ENCODE results near the gene USH1G.

USH1G gene

GRCh38 chr17:74954115-74954514, 31.1 kb upstream of the USH1G start:
- DNase-seq (ENCODE audit: low read depth, low spot score), result no peak

DNA sequence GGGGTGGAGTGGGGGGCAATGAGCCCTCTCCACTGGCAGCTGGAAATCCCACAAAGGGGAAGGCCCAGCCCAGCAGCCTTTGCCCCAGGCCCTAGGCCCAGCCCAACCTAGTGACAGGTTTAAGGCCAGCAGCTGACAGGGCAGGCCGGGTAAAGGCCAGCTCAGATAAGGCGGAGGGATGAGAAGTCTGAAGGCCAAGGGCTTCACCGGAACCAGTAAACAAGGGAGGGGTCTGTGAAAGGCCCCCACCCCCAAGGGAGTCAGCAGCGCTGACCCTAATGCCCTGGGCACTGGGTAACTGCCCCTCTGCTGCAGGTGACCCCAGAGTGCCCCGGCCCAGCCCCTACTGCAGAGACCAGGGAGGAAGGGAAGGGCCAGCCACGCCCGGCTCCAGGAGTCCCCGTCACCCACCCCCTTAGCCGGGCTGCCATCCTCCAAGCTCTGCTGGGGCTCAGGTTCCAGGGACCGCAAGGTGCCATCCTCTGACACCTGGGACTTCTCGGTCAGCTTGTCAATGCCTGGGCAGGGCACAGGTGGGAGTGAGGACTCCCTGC, 30.2 kb upstream of the USH1G start:
- no peak for DNase-seq (ENCODE audit: low read depth, low spot score)

- DNase-seq (ENCODE audit: low read depth, low spot score), result no peak
These were observed 29.5 kb upstream of the USH1G start for GRCh38 chr17:74952431-74953133.

GRCh38 chr17:74951680-74952421, 28.8 kb upstream of the USH1G start:
- no peak for DNase-seq (ENCODE audit: low read depth, low spot score)

DNA sequence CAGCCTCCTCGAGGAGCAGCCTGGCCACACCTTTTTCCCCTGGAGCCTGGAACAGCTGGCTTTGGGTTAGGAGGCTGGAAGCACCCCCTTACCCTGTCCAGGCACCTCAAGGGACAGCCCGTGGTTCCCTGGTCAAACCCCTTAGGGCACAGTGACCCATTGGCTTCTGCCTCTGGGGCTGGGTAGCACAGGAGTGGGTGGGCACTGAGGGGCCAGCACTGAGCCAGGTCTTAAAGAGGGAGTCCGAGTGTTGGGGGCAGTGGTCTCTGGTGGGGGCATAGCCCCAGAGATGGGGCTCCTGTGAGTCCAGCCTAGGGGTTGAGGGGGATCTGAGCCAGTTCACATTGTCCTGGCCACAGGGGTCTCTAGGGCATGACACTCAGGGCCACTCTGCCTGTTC, 28.0 kb upstream of the USH1G start:
- no peak for DNase-seq (ENCODE audit: low read depth, low spot score)

DNA sequence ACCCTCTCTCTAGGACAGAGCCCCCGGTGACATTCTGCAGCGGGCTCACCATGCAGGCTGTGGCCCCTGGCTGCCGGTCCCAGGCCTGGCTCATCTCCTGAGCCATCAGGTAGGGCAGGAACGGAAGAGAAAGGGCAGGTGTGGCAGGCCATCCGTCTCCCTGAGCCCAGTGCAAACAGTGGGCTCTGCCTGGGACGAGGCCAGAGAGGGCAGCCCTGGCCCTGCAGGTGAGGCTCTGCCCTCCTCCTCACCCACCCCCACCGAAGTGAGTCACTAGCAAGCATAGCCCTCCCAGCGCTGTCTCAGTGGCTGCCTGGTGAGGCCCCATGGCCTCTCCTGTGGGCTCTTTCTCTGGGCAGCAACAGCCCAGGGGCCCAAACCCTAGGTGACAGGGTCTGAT, 27.2 kb upstream of the USH1G start:
- DNase-seq (ENCODE audit: low read depth, low spot score), result no peak

DNA sequence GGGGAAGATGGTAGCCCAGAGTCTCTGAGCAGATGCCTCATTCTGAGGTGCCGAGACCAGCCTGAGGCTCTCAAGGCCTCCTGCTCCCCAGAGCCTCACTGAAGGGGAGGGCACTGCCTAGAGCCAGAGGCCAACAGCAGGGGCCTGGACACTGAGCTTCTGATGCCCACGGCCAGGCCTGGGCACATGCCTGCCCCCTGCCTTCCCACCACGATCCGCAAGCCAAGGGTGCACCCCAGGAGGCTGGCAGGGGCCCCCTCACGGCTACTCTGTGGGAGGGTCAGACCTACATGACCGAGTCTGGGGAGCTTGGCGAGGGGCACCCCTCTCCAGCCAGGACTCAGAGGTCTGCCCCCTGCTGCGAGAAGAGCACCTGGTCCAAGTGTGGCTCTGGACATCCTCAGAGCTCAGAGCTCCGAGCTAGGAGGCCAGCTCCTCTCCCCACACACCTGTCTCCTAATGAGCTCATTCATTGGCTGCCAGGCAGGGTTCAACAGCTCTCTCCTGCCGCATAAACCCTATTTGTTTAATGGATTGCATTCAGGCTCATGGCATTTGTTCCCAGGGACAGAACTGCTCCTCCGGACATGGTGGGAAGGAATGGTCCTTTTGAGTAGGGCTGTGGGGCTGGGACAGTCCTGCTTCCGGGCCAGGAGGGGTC, 26.5 kb upstream of the USH1G start:
- DNase-seq (ENCODE audit: low read depth, low spot score), result no peak

- DNase-seq (ENCODE audit: low read depth, low spot score), result no peak
These were observed 24.1 kb upstream of the USH1G start for GRCh38 chr17:74947041-74947754.

DNA sequence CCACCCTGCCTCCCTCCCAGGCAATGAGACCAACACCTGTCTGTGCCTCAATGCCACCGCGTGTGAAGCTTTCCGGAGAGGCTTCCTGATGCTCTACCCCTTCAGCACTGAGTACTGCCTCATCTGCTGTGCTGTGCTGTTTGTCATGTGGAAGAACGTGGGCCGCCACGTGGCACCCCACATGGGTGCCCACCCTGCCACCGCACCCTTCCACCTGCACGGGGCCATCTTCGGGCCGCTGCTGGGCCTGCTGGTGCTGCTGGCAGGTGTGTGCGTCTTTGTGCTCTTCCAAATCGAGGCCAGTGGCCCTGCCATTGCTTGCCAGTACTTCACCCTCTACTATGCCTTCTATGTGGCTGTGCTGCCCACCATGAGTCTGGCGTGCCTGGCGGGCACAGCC, 23.6 kb upstream of the USH1G start:
- DNase-seq (ENCODE audit: low read depth, low spot score), result no peak

DNA sequence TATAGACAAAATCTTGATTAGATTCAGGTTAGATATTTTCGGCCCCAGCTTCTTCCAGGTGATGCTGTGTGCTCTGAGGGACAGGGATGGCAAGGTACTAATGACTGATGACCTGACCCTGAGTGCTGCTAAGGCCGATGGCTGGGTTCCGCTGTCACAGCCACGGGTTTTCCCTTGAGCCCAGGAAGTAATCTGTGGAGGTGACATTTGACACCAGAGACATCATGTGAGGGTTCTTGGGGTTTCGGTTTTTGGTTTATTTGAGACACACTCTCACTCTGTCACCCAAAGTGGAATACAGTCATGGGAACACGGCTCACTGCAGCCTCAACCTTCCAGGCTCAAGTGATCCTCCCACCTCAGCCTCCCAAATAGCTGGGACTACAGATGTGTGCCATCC, 22.5 kb upstream of the USH1G start:
- DNase-seq (ENCODE audit: low read depth, low spot score), result no peak

GRCh38 chr17:74943808-74944522, 20.9 kb upstream of the USH1G start:
- DNase-seq (ENCODE audit: low read depth, low spot score), result no peak

DNA sequence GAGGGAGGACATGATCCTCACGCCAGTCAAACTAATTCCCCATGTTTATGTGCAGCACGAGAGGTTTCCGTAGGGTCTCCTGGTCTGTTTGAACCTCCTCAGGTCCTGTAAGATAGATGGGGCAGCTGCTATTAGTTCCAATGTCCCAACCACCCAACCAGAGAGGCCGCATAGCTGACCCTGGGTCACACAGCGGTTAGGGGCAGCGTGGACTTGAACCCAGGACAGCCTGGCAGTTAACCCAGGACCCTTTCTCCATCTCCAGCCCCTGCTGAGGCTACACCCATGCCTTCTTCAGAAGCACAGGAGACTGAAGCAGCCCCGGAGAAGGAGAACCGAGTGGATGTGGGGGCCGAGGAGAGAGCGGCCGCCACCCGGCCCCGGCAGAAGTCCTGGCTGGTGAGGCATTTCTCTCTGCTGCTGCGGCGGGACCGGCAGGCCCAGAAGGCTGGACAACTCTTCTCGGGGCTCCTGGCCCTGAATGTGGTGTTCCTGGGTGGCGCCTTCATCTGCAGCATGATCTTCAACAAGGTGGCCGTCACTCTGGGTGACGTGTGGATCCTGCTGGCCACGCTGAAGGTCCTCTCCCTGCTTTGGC, 18.2 kb upstream of the USH1G start:
- DNase-seq (ENCODE audit: low read depth, low spot score), result no peak

DNA sequence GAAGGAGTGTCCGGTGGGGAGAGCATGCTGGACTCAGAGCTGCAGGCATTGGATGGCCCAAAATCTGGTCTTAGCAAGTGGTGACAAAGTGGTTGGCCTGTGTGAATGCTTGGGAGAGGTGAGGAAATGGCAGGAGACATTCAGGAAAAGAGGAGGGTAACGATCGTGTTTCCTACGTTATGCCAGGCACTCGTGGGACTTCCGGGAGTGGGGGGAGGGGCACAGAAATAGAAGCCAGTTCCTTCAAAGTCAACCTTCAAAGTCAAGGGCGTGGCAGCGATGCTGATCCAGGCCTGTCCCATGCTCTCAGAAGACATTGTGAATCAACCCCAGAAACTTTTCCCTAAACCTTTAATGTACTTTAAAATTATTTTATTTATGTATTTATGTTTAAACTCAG, 16.5 kb upstream of the USH1G start:
- no peak for DNase-seq (ENCODE audit: low read depth, low spot score)

DNA sequence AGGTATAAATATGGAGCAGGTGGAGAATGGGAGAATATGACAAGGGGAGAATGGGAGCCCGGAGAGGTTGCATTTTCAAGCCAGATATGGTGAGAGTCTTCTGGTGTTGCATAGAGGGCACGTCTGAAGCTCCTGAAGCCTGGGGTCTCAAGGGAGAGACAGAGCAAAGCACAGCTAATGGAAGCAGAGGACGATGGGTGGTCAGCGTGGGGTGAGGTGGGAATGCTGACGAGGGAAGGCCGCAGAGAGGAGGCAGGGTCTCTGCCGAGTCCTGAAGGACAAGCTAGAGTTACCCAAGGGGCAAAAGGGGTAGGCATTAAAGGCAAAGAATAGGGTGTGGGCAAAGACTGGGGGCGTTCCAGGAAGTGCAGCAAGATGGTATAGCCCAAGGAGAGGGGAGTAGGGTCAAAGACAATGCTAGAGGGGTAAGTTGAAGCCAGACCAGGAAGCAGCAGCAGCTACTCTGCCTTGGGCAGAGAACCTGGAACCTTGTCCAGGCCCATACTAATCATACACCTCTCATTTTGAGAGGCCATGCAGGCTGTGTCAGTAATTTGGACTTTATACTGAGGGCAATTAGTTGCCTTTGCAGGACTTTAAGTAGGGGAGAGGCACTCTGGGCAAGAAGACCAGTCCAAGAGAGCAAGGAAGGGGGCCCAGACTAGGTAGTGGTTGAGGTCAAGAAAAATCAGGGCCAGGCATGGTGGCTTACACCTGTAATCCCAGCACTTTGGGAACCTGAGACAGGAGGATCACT, 15.3 kb upstream of the USH1G start:
- no peak for DNase-seq (ENCODE audit: low read depth, low spot score)

DNA sequence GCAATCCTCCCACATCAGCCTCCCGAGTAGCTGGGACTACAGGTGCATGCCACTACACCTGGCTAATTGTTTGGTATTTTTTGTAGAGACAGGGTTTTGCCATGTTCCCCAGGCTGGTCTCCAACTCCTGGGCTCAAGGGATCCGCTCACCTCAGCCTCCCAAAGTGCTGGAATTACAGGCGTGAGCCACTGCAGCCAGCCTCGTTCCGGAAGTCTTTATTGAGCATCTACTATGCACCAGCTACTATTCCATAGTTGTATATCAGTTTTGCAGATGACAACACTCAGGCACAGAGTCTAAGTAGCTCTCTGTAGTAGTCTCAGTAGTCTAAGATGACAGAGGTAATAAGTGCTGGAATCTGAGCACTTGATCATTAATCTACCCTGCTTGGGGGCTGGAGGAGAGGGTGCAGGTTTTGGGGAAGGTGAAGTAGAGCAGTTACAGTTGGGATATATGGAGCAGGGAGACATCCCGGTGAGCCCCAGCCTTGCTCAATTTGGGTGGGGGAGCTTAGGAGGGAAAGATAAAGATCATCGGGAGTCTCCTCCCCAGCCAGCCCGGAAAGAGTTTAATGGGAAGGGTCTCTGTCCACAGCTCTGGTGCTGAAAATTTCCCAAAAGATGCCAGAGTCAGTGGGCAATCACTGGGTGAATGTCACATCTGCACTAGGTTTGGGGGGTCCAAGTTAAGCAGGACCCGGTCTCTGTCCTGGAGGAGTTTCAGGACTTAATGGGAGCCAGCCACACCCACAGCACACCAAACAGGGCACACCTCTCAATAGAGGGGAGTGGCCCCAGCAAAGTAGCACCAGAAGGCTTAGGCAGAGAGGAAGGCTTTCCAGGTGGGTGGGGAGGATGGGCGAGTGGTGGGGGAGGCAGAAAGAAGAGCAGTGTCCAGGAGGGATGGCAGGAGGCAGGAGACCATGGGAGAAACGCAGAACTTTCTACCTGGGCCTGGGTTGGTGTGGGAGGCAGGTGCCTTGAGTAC, 14.3 kb upstream of the USH1G start:
- no peak for DNase-seq (ENCODE audit: low read depth, low spot score)

GRCh38 chr17:74936470-74936799, 13.4 kb upstream of the USH1G start:
- DNase-seq (ENCODE audit: low read depth, low spot score), result no peak

- no peak for DNase-seq (ENCODE audit: low read depth, low spot score)
These were observed 12.8 kb upstream of the USH1G start, which contains the start of gene OTOP3 for GRCh38 chr17:74935585-74936469. TSS of gene OTOP3 (plus strand) at chr17:74935898. CDS start at chr17:74935922, 24 bp downstream.

GRCh38 chr17:74935048-74935447, 12.0 kb upstream of the USH1G start:
- DNase-seq (ENCODE audit: low read depth, low spot score), result no peak
